D721Med (cell line): ENCODE data around the gene ZNF407.

ENCODE experiments used
- DNase-seq: peaks from one replicate; pipeline ENCODE4 v3.0.0; 2011; ENCODE audit warnings: low spot score; ENCODE audit not compliant: insufficient read length
- FAIRE-seq: peaks from 2 replicates; lab custom pipeline; 2011; peaks lifted over from hg19 to GRCh38; lab: Jason Lieb, UNC
- TF ChIP-seq, protein P1 (sequence below): IDR thresholded peaks from 2 replicates; pipeline ENCODE4 v1.5.1; 2012; ENCODE audit warnings: mild to moderate bottlenecking, control low read depth; ENCODE audit not compliant: insufficient read depth; ENCODE audit errors: missing control alignments

Gene ZNF407

DNA sequence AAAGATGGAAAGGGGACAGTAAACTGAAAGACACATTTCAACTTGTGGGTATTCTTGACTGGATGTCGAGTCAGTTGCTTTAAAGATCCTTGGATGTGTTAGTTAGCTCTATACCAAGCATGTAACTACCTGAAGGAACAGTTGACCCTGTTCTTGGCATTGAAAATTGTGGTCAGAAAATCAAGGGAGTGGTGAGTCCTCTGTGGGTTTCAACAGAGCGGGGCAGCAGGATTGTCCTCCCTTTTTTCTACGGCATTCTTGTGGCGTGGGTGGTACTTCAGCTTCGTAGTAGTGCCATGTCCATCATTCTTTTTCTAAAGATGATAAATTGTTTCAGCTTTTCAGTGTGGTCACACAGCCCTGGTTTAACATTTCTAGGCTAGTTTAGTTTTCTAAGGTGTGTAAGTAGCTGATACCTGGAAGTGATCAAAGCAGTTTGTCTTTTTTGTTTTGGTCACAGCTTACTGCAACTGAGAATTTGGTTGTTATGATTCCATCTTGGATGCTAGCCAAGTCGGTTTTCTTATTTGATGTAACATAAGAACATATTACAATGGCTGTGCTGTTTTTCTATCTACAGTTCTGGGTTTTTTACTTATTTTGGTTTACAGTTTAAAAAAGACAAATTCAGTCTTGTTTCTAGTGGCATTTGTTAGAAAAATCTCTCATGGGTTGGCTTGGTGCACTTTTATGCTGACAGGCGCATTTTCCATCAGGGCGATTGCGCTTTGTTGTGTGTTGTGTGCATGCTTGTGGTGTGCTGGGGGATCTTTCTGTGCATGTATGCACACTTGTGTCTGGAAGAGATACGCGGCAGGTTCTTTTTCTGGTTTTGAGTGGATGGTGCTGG lies 84.7 kb downstream of the ZNF407 start:
- no peak for DNase-seq
- TF ChIP-seq, protein P1, sequence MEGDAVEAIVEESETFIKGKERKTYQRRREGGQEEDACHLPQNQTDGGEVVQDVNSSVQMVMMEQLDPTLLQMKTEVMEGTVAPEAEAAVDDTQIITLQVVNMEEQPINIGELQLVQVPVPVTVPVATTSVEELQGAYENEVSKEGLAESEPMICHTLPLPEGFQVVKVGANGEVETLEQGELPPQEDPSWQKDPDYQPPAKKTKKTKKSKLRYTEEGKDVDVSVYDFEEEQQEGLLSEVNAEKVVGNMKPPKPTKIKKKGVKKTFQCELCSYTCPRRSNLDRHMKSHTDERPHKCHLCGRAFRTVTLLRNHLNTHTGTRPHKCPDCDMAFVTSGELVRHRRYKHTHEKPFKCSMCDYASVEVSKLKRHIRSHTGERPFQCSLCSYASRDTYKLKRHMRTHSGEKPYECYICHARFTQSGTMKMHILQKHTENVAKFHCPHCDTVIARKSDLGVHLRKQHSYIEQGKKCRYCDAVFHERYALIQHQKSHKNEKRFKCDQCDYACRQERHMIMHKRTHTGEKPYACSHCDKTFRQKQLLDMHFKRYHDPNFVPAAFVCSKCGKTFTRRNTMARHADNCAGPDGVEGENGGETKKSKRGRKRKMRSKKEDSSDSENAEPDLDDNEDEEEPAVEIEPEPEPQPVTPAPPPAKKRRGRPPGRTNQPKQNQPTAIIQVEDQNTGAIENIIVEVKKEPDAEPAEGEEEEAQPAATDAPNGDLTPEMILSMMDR = no peak
- FAIRE-seq = no peak

DNA sequence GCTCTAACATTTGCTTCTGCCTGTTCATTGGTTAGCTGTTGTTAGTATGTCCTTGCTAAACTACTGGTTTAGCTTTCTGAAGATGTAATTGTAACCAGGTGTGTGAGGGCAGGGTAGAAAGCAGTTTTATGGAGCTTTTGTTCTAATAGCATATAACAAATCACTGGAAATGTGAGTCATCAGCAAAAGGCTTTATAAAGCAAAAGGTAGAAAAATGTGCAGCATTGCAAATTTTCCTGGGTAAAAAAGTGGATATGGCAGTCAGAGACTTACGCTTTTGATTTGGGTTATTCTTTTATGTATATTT lies 85.3 kb downstream of the ZNF407 start:
- no peak for FAIRE-seq
- no peak for DNase-seq
- TF ChIP-seq, protein P1 = no peak

DNA sequence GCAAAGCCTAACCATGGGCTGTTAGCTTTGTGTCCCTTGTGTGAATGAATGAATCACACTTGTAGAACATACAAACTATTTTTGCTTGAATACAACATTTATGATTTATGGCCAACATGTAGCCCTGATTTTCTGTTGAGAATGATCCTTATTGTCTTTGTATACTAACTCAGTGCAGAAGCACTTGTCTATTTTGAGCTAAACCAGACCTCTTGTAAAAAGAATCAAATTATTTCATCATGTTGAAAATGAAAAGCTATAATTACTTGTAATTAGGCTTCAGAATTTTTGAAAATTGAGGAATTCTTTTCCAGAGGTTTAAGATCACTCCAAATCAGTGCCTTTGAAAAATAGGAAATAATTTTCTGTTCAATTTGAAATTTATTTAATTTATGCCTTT lies 85.9 kb downstream of the ZNF407 start:
- DNase-seq (no peak), FAIRE-seq (no peak)
- TF ChIP-seq, protein P1 = no peak

DNA sequence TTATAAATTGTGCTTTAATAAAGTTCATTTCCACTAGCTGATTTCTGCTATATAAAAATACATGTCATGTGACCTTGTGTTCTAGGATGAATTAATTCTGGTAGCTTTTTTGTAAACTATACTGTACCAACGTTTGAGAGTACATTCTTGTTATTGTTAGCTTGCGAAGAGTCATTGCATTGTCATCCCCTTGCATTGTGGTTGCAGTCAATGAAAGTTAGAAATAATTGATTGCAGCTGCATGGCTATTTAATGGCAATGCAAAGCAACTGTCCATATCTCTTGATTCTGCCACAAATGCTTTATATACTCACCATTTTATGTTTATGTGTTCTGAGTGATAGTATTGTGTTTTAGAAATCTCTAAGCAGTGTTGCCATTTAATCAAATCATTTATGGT lies 91.6 kb downstream of the ZNF407 start:
- DNase-seq (no peak), FAIRE-seq (peak; percentile 98)
- TF ChIP-seq, protein P1 = no peak

DNA sequence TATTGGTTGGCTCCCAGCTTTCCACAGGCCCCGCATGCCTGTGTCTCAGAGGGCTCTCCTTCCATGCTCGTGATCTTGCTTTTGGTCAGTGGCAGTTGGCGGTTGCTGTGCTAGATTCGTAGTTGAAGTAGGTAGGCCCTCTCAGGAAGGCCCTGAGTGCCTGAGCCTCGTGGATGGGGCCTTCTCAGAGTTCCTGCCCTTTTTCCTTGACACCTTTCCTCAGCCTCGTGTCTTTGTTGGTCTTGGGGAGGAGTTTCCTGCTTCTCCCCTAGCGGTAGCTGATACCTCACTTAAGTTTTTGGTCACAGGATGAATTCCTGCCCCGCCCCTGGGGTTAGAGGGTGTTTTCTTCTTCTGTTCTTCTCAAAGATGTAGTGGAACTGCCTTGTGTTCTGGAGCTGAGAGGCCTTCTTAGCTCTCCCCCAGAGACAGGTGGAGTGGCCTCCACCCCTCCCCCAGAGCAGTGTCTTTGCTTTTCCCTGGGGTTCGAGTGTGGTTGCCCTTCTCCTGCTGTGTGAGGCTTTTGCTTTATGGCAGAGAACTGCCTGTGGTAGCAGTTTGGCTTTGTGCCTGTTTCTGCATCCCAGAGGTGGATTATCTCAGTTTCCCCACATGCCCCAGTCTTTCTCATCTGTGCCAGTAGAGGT lies 94.8 kb downstream of the ZNF407 start:
- DNase-seq (no peak), FAIRE-seq (peak; percentile 90)
- TF ChIP-seq, protein P1 = no peak

DNA sequence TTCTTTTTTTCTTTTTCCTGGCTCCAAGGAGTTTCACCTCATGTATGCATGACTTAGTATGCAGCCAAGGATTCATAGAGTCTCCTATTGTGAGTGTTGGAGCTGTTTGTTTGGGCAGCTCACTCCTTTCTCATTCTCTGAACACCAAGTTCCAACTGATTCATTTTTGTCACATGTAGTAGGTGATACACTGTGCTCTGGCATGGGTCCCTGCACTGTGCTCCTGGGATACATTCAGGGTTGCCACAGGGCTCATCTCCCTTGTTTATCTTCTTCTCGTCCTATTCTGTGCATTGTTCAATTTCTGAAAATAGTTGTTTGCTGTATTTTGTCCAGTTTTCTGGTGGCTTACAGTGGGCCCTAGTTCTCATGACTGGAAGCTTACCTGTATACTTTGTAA lies 96.8 kb downstream of the ZNF407 start:
- DNase-seq = no peak
- no peak for FAIRE-seq

DNA sequence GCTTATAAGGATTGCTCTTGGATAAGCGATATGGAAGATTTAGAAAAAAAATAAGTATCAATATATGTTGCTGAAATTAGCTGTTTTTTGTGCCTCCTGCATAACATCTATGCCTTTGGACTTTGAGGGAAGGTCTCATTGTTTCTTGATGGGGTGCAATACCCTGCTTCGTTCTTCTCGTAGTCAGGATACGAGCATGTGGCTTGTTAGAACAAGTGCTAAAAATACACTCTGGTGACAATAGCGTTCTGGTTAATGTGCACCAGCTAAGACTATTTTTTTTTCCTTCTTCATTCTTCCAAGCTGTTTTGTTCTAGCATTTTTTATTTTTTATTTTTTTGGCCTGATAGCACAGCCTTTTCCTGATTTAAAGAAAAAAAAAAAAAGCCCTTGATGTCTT lies 97.5 kb downstream of the ZNF407 start:
- FAIRE-seq = no peak
- no peak for DNase-seq
- TF ChIP-seq, protein P1 = no peak

More for the DNA sequence above, 96.8 kb downstream of the ZNF407 start:
- TF ChIP-seq, protein P1 = no peak
